ENCODE results near the gene ALG1. TPM values are rescaled to one million over a fixed set of nuclear protein-coding genes. Genes with fewer than 3 reads are reported as not detected.

ALG1 gene
- total RNA-seq, 1 experiment from 2014 or later, result 36.2 TPM

DNA sequence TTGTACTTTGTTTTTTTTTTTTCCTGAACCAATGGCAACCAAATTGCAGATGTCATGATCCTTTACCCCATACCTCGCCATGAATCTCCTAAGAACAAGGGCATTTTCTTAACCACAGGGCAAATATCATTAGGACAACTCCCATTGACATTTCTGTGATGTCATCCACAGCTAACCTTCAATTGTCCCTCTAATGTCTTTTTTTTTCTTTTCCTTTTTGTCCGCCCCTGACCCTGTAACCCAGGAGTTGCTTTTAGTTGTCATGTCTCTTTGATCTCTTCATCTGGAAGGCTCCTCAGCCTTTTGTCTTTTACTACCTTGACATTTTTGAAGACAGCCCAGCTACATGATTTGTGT, 37.5 kb upstream of the ALG1 start:
- H3K27ac ChIP-seq (ENCODE audit: insufficient read length, low read depth, low read length), result no peak overlapping the region
- peak overlapping the region; percentile 74 for H3K4me2 ChIP-seq (ENCODE audit: insufficient read depth, insufficient read length, low read length)
- H3K18ac ChIP-seq (ENCODE audit: insufficient read length, low read depth, low read length), result no peak overlapping the region
- no peak overlapping the region for H2BK5ac ChIP-seq (ENCODE audit: insufficient read length, low read length)
- peak overlapping the region in 2 of 3 experiments; percentile 21 to 89; a peak in 4 of 7 replicates for H3K27ac Mint-ChIP-seq
- H3K4me1 ChIP-seq (ENCODE audit: insufficient read depth, low read length), result peaks cover 9% of the 10 kb centered on the region
- H2AK5ac ChIP-seq (ENCODE audit: insufficient read length, low read length), result no peak overlapping the region
- H3K14ac ChIP-seq (ENCODE audit: insufficient read depth, low read length), result no peak overlapping the region
- no peaks in the 10 kb centered on the region for H3K79me1 ChIP-seq (ENCODE audit: insufficient read depth, low read depth, low read length, poor library complexity, severe bottlenecking)
- H3K56ac ChIP-seq (ENCODE audit: insufficient read length, low read depth, low read length), result no peak overlapping the region
- H4K8ac ChIP-seq (replicated peaks; ENCODE audit: insufficient read length, low read depth, low read length), result no peak overlapping the region
- peaks cover 5% of the 10 kb centered on the region for H3K23me2 ChIP-seq (ENCODE audit: insufficient read length, low read depth, low read length, poor library complexity, severe bottlenecking)
- no peak for TF ChIP-seq CTCF (conservative IDR thresholded peaks at IDR 0.05)
- H4K20me1 ChIP-seq (ENCODE audit: control insufficient read depth, insufficient read depth, insufficient read length), result no peaks in the 10 kb centered on the region
- no peaks in the 10 kb centered on the region for H3K9me3 ChIP-seq (ENCODE audit: control insufficient read depth, low read depth, low read length)
- no peak overlapping the region for H2BK120ac ChIP-seq (ENCODE audit: low read depth, low read length, poor library complexity, severe bottlenecking)
- H3K79me2 ChIP-seq (ENCODE audit: insufficient read depth, low read length), result no peaks in the 10 kb centered on the region
- H2BK15ac ChIP-seq (ENCODE audit: low read depth, low read length), result no peak overlapping the region
- no peaks in the 10 kb centered on the region for H3K27me3 ChIP-seq (ENCODE audit: insufficient read depth, low read length)
- H2AFZ ChIP-seq (ENCODE audit: low read length), result no peak overlapping the region
- H3K36me3 Mint-ChIP-seq (ENCODE audit: insufficient read depth in 1 of 3, low read depth in 3 of 3), result no peaks in the 10 kb centered on the region; a peak in 1 of 7 replicates
- H3K23ac ChIP-seq (ENCODE audit: insufficient read length, low read depth, low read length), result no peak overlapping the region
- peaks cover 5% of the 10 kb centered on the region for H3K27me3 Mint-ChIP-seq (ENCODE audit: low read depth)
- H2BK12ac ChIP-seq (ENCODE audit: insufficient read length, low read depth, low read length), result no peak overlapping the region
- H3K4ac ChIP-seq (ENCODE audit: low read depth, low read length), result no peak overlapping the region
- WGBS (ENCODE audit: extremely low coverage, insufficient read length, low lambda C conversion rate), result no CpG with 5 or more reads among the region's 2 CpGs
- H2BK20ac ChIP-seq (ENCODE audit: low read depth, low read length, poor library complexity, severe bottlenecking), result no peak overlapping the region
- H4K5ac ChIP-seq (ENCODE audit: insufficient read length, low read depth, low read length), result no peak overlapping the region
- DNase-seq, result no peak
- H4K91ac ChIP-seq (ENCODE audit: insufficient read length, low read depth, low read length), result no peak overlapping the region
- H3K4me3 Mint-ChIP-seq, result peak overlapping the region; percentile 72 to 85
- H3K4me1 Mint-ChIP-seq, result peaks cover 21 to 31% of the 10 kb centered on the region in 2 experiments
- H3K9me3 Mint-ChIP-seq, result no peaks in the 10 kb centered on the region
- H3K9ac ChIP-seq (ENCODE audit: extremely low read depth, insufficient read length, low read length), result peak overlapping the region; percentile 63
- no peak overlapping the region for H3T11ph ChIP-seq (ENCODE audit: low read length)
